GM21717 (cell line): Measurements from ENCODE around the gene BBLN.

ENCODE experiments used
- ATAC-seq: cut with Tn5 transposase; IDR thresholded peaks from one replicate; pipeline ENCODE4 v1.9.1; 2021; ENCODE audit warnings: mild to moderate bottlenecking, moderate library complexity; ENCODE audit not compliant: unreplicated experiment

The BBLN gene

DNA sequence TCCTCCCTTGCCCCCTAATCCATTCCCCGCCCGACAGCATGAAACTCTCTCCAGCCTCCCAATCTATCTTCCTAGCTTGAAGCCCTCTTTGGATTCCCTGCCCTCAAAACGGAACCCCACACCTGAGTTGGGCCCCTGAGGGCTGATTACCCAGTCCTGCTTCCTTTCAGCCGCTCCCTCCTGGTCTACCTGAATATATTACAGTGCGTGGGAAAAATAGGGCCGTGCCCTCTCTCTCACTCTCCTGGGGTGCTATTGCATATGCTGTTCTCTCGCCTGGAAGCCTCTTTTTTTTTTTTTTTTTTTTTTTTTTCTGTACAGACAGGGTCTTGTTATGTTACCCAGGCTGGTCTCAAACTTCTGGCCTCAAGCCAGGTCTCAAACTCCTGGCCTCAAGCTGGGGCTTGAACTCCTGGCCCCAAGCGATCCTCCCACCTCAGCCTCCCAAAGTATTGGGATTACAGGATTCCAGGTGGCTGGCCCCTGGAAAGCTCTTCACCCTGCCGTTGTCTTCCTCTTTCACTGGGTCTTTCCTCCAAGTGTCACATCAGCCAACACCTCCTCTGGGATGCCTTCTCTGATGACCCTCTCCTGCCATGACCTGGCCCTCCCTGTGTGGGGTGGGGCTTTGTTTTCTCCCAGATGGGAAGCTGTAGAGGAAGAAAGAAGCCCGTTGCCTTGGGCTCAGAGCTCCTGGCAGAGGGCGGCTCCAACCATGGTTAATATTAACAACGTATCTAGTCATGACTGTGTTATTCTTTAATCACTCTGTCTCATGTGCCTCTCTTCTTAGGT is 51.3 kb downstream of the BBLN start:
- ATAC-seq: no peak

DNA sequence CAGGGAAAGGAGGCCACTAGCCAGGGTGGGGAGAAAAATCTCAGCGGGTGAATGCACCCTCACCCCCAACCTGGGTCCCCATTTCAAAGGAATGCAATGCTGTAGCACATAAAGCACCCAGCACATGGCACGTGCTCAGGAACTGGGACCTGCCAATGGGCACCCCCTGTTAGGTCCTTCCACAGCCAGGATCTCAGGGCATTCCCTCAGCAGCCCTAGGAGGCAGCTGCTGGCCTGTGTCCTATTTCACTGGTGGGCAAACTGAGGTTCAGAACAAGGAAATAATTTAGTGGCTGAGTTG is 51.9 kb downstream of the BBLN start:
- no peak for ATAC-seq
